Measurements from ENCODE around the gene MTX1. TPM values are rescaled to one million over a fixed set of nuclear protein-coding genes. Genes with fewer than 3 reads are reported as not detected.

The MTX1 gene
- total and polyA plus RNA-seq, 9 of the 15 experiments (the other 6 are each of a cell fraction or from before 2014, with no cell fraction given) = 29.1 to 98.4 (median 66.9) TPM

- no peaks in the 10 kb centered on the region for H3K27me3 ChIP-seq (ENCODE audit: control insufficient read depth in 2 of 2, insufficient read depth in 2 of 2, low read length in 2 of 2)
- BruUV-seq (replicated peaks) = no TSS peak
- H3K9me3 ChIP-seq (replicated peaks; ENCODE audit: control insufficient read depth, insufficient read depth, low read depth, low read length) = no peaks in the 10 kb centered on the region
- peaks cover 9% of the 10 kb centered on the region; the same call in 1 of the 3 replicates for H3K36me3 ChIP-seq (ENCODE audit: control insufficient read depth, insufficient read depth, low read length)
- no peaks in the 10 kb centered on the region for H4K20me1 ChIP-seq (replicated peaks; ENCODE audit: control insufficient read depth, insufficient read depth, low read length)
- peak overlapping the region; percentile 5; the same call in 1 of the 3 replicates for H3K27ac ChIP-seq (ENCODE audit: extremely low read depth, low read depth, low read length)
- ChIA-PET CTCF (ENCODE audit: low intra/inter-chr PET ratio) (interaction anchor here (0.6 to 0.9 kb wide), 2 partner anchors 15 to 19 kb away, joined by 3 read pairs; no protein-coding TSS in a partner anchor), POLR2A (interaction anchor here (0.6 to 1.1 kb wide), 3 partner anchors 15 to 593 kb away, joined by 4 read pairs; partner anchors contain the start of gene ENTREP3)
- FAIRE-seq = peak; percentile 82
- peaks cover 14% of the 10 kb centered on the region; the same call in 2 of the 3 replicates for H3K79me2 ChIP-seq (ENCODE audit: control insufficient read depth, insufficient read depth, low read length)
- peak overlapping the region in 1 of 2 experiments; percentile 17; a peak in 2 of 4 replicates for H3K9ac ChIP-seq (ENCODE audit: insufficient read depth in 1 of 2, low read depth in 2 of 2, low read length in 2 of 2)
- ATAC-seq = peak; percentile 33
- no peaks in the 10 kb centered on the region for H3K9me1 ChIP-seq (ENCODE audit: control insufficient read depth, insufficient read depth, low read length)
- H2AFZ ChIP-seq (ENCODE audit: low read depth, low read length) = peak overlapping the region; percentile 80
- DNase-seq (ENCODE audit: extremely low read depth in 1 of 4, low spot score in 3 of 4) = peak; percentile 76 to 85 (median 78)
- H3K4me3 ChIP-seq = peak overlapping the region; percentile 33
- H3K4me1 ChIP-seq (replicated peaks in 1 of 2; ENCODE audit: control insufficient read depth in 2 of 2, insufficient read depth in 2 of 2, low read length in 2 of 2) = peaks cover 17 to 19% of the 10 kb centered on the region in 2 experiments
- H3K4me2 ChIP-seq (ENCODE audit: insufficient read depth, low read length) = peak overlapping the region; percentile 57
- intact Hi-C loops (cut with micrococcal nuclease) (no loop called here), in situ Hi-C loops (cut with MboI) (no loop called here)
- 4% methylated on average over 4 of the region's 4 CpGs for WGBS (ENCODE audit: insufficient coverage, low coverage, missing lambda C conversion rate)
- peak; percentile 84 for TF ChIP-seq E2F8 (IDR thresholded peaks at IDR 0.05; ENCODE audit: low read depth, partially characterized antibody)
- peak; percentile 97 for TF ChIP-seq CBFA2T2 (conservative IDR thresholded peaks at IDR 0.05)
- peak; percentile 97 for TF ChIP-seq REST (IDR thresholded peaks at IDR 0.05; ENCODE audit: borderline replicate concordance)
- TF ChIP-seq REST (CRISPR knock-in tag; IDR thresholded peaks at IDR 0.05; ENCODE audit: low read depth) = no peak
Observed at GRCh38 chr1:155241069-155241679, 32.7 kb downstream of the MTX1 start.

Data from K562 (cell line).